ENCODE results near the gene RAB11A. TPM values are rescaled to one million over a fixed set of nuclear protein-coding genes. Genes with fewer than 3 reads are reported as not detected.
A peak's percentile ranks its signal among the peaks of the same experiment; 100 is the strongest.
"Not testable (repeated sequence)": the region's sequence is repeated elsewhere in the genome, so short reads cannot be mapped to it uniquely, and the experiment has no call there.

Gene RAB11A
- total RNA-seq, 1 donor from 2014 or later: 482 TPM

DNA sequence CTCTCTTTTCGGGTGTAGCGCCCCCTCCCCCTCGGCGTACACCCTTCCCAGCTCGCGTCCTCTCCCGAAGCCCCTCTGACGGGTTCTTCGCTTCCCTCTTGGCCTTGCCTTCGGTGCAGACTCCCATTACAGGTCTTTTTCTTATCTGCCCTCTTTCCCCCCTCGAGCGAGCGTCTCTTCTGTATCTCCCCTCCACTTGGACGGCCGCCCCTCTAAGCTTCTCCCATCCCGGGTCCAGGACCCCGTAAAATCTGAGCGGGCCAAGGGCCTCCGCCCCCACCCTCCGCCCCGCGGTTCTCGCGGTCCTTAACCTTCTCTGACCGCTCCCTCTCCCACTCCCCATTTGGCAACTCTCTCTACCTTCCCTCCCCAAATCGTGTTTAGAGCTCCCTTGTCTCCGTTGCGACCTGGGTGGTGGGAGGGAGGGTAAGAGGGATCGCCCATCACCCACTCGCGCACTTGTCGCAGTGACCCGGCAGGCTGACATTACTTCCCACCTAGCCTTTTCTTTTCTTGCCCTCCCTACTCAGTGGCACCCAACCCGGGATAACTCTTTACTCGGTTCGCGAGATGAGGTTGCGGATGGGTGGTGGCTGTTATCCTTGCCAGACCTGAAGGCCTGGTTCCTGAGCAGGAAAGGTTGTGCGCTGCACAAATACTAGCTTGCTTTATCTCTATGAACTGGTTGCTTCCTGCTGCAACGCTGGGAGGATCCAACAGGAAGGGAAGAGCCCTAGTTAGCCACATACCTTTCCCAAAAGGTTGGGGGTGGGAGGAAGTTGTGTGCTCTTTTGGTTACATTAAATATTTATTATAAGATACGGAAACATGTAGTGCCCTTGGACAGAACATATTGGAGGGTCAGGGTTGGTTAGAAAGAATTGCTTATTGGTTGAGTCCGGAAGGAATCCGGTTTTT, 922 bp downstream of the RAB11A start:
- peak overlapping the region; percentile 100 for H3K27ac Mint-ChIP-seq
- H3K4me3 Mint-ChIP-seq: peak overlapping the region; percentile 100
- peaks cover 12% of the 10 kb centered on the region for H3F3A ChIP-seq (ENCODE audit: low read depth)
- peaks cover 14% of the 10 kb centered on the region for H3K27me3 Mint-ChIP-seq (ENCODE audit: insufficient read depth, low read depth)
- H3K9me3 Mint-ChIP-seq: peaks cover 11% of the 10 kb centered on the region
- H3K4me3 ChIP-seq: peak overlapping the region; percentile 89
- H3K36me3 Mint-ChIP-seq: peaks cover 10% of the 10 kb centered on the region
- peak; percentile 53 for DNase-seq (ENCODE audit: low spot score)
- peaks cover 20% of the 10 kb centered on the region for H3K4me1 Mint-ChIP-seq
- H2AFZ ChIP-seq (replicated peaks): peak overlapping the region; percentile 98
- H3K79me2 ChIP-seq (ENCODE audit: low read depth): peaks cover 58% of the 10 kb centered on the region
- H3K9me3 ChIP-seq (ENCODE audit: low read depth): no peaks in the 10 kb centered on the region
- peak overlapping the region; percentile 79 for H3K9ac ChIP-seq
- peaks cover 4% of the 10 kb centered on the region for H3K4me1 ChIP-seq
- H3K27me3 ChIP-seq: no peaks in the 10 kb centered on the region
- H3K36me3 ChIP-seq: no peaks in the 10 kb centered on the region
- peak overlapping the region; percentile 93 for H3K27ac ChIP-seq
- H3K4me2 ChIP-seq: peak overlapping the region; percentile 77
- peaks cover 53% of the 10 kb centered on the region for H4K20me1 ChIP-seq (ENCODE audit: low read depth)
- TF ChIP-seq EZH2phosphoT487 (IDR thresholded peaks at IDR 0.05): no peak
- no peak for TF ChIP-seq CTCF (IDR thresholded peaks at IDR 0.05)
- TF ChIP-seq EZH2 (IDR thresholded peaks at IDR 0.05): no peak

- Mint-ChIP-seq H3K4me1 (peaks cover 20% of the 10 kb centered on the region), H3K36me3 (peaks cover 10% of the 10 kb centered on the region), H3K9me3 (peaks cover 11% of the 10 kb centered on the region), H3K27me3 (ENCODE audit: insufficient read depth, low read depth) (peaks cover 14% of the 10 kb centered on the region), H3K4me3 (peak overlapping the region; percentile 100), H3K27ac (peak overlapping the region; percentile 100)
- peak overlapping the region; percentile 89 for H3K4me3 ChIP-seq
- H3K27ac ChIP-seq: no peak overlapping the region
- peaks cover 4% of the 10 kb centered on the region for H3K4me1 ChIP-seq
- TF ChIP-seq EZH2phosphoT487 (IDR thresholded peaks at IDR 0.05) (no peak), EZH2 (IDR thresholded peaks at IDR 0.05) (no peak), CTCF (IDR thresholded peaks at IDR 0.05) (no peak)
- H3K9ac ChIP-seq: peak overlapping the region; percentile 79
- H3K36me3 ChIP-seq: no peaks in the 10 kb centered on the region
- DNase-seq (ENCODE audit: low spot score): no peak
- no peaks in the 10 kb centered on the region for H3K27me3 ChIP-seq
- H3K4me2 ChIP-seq: peak overlapping the region; percentile 77
- H4K20me1 ChIP-seq (ENCODE audit: low read depth): peaks cover 59% of the 10 kb centered on the region
- H3F3A ChIP-seq (ENCODE audit: low read depth): peaks cover 12% of the 10 kb centered on the region
- no peak overlapping the region for H2AFZ ChIP-seq (replicated peaks)
- H3K9me3 ChIP-seq (ENCODE audit: low read depth): no peaks in the 10 kb centered on the region
- H3K79me2 ChIP-seq (ENCODE audit: low read depth): peaks cover 66% of the 10 kb centered on the region
These were observed 1.7 kb downstream of the RAB11A start for GRCh38 chr15:65870889-65871533.

GRCh38 chr15:65871886-65872285, 2.6 kb downstream of the RAB11A start:
- H3K27me3 Mint-ChIP-seq (ENCODE audit: insufficient read depth, low read depth): peaks cover 14% of the 10 kb centered on the region
- peaks cover 65% of the 10 kb centered on the region for H4K20me1 ChIP-seq (ENCODE audit: low read depth)
- not testable (repeated sequence) for H3K4me3 Mint-ChIP-seq

DNA sequence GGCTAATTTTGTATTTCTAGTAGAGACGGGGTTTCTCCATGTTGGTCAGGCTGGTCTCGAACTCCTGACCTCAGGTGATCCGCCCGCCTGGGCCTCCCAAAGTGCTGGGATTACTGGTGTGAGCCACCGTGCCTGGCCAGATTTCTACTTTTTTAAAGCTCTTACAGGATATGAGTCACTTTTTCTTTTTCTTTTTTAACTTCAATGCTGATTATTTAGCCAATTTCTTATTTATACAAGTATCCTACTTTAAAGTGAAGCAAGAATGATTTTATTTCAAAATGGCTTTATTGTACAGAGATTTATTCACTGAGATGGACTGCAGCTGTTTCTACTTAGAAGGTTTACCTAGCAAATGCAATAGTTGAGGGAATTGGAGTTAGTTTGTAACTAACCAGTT, 3.3 kb downstream of the RAB11A start:
- not testable (repeated sequence) for H3K36me3 ChIP-seq; H3K27ac ChIP-seq; H2AFZ ChIP-seq (replicated peaks); H3K9me3 ChIP-seq (ENCODE audit: low read depth); H3K4me3 ChIP-seq; H3K4me3 Mint-ChIP-seq; H3K27me3 ChIP-seq; H3K4me1 ChIP-seq; H3K27ac Mint-ChIP-seq; DNase-seq (ENCODE audit: low spot score); H3K9ac ChIP-seq; H3K4me2 ChIP-seq
- H3F3A ChIP-seq (ENCODE audit: low read depth): peaks cover 12% of the 10 kb centered on the region
- H3K27me3 Mint-ChIP-seq (ENCODE audit: insufficient read depth, low read depth): peaks cover 14% of the 10 kb centered on the region
- H3K79me2 ChIP-seq (ENCODE audit: low read depth): peaks cover 79% of the 10 kb centered on the region
- H3K36me3 Mint-ChIP-seq: peaks cover 11% of the 10 kb centered on the region
- peaks cover 66% of the 10 kb centered on the region for H4K20me1 ChIP-seq (ENCODE audit: low read depth)
- H3K4me1 Mint-ChIP-seq: peaks cover 20% of the 10 kb centered on the region
- peaks cover 11% of the 10 kb centered on the region for H3K9me3 Mint-ChIP-seq

More at GRCh38 chr15:65871886-65872285, 2.6 kb downstream of the RAB11A start:
- H3K27ac Mint-ChIP-seq; H3K9me3 ChIP-seq (ENCODE audit: low read depth); H3K27ac ChIP-seq; H2AFZ ChIP-seq (replicated peaks); H3K36me3 ChIP-seq; H3K4me2 ChIP-seq; H3K4me3 ChIP-seq; H3K9ac ChIP-seq; H3K4me1 ChIP-seq; H3K27me3 ChIP-seq: not testable (repeated sequence)
- Histone ChIP-seq H3K79me2 (ENCODE audit: low read depth) (peaks cover 75% of the 10 kb centered on the region), H3F3A (ENCODE audit: low read depth) (peaks cover 12% of the 10 kb centered on the region)
- peak; percentile 24 for DNase-seq (ENCODE audit: low spot score)
- peaks cover 10% of the 10 kb centered on the region for H3K36me3 Mint-ChIP-seq
- peaks cover 20% of the 10 kb centered on the region for H3K4me1 Mint-ChIP-seq
- H3K9me3 Mint-ChIP-seq: peaks cover 11% of the 10 kb centered on the region

Measured in neural progenitor cell (in vitro differentiated cells).